Breast epithelium (tissue), 4 donors: ENCODE data around the gene DPM1. TPM values are rescaled to one million over a fixed set of nuclear protein-coding genes. Genes with fewer than 3 reads are reported as not detected.
A peak's percentile ranks its signal among the peaks of the same experiment; 100 is the strongest.

Experiments
- DNase-seq, 2 donors: peaks; one replicate each; pipeline ENCODE4 v3.0.0-alpha.2; 2019; ENCODE audit warnings: low spot score in 2 of 2
- H3K27ac ChIP-seq, 2 donors: fragments of 200-600 bp; sonication (generic) in 1 of 2; one replicate each; pipeline ENCODE4 v1.5.1; 2016 to 2019; ENCODE audit warnings: mild to moderate bottlenecking in 1 of 2
- H3K27me3 ChIP-seq, 2 donors: fragments of 200-600 bp; sonication (generic) in 1 of 2; one replicate each; pipeline versions ENCODE4 v1.5.1 to v1.6.0; 2017 to 2019; ENCODE audit warnings: control low read depth in 1 of 2, mild to moderate bottlenecking in 1 of 2
- H3K36me3 ChIP-seq: fragments of 200-600 bp; one replicate; pipeline ENCODE4 v1.5.1; 2019
- H3K4me1 ChIP-seq, 2 donors: fragments of 200-600 bp; sonication (generic); one replicate each; pipeline ENCODE4 v1.5.1; 2016 to 2019; ENCODE audit warnings: control low read depth in 1 of 2
- H3K4me3 ChIP-seq, 3 donors: fragments of 200-600 bp; sonication (generic); 1 replicate in 2 of 3; 2 replicates in 1 of 3; pipeline ENCODE4 v1.5.1; 2016 to 2019; ENCODE audit warnings: mild to moderate bottlenecking in 3 of 3, moderate library complexity in 2 of 3
- H3K9me3 ChIP-seq, 2 donors: fragments of 200-600 bp; sonication (generic) in 1 of 2; one replicate each; pipeline ENCODE4 v1.5.1; 2016 to 2019; ENCODE audit warnings: control low read depth in 1 of 2
- CTCF ChIP-seq, 3 donors: fragments of 450-650 bp; IDR thresholded peaks; one replicate each; pipeline ENCODE4 v1.5.1; 2016 to 2017; ENCODE audit warnings: antibody characterized with exemption in 3 of 3, mild to moderate bottlenecking in 3 of 3, moderate library complexity in 3 of 3
- POLR2A ChIP-seq: fragments of 450-650 bp; IDR thresholded peaks from one replicate; pipeline ENCODE4 v1.6.1; 2016; ENCODE audit warnings: antibody characterized with exemption, mild to moderate bottlenecking, moderate library complexity
- POLR2AphosphoS5 ChIP-seq, 3 donors: sonication (generic); formaldehyde crosslinking; IDR thresholded peaks; one replicate each; pipeline ENCODE4 v1.6.1; 2017; ENCODE audit warnings: antibody characterized with exemption in 3 of 3
- intact Hi-C: fragments of 100-400 bp; cut with DNase I; formaldehyde crosslinking; loops from one replicate; pipeline ENCODE4 v1.15.1; 2023; ENCODE audit warnings: low total_unique reads
- total RNA-seq, 3 donors: library from RNA; depleted of rRNA; stranded (reverse); fragments of >200 nt; gene quantifications; one replicate each; pipeline ENCODE4 v1.1.0, GENCODE V29; 2016

DPM1 gene
- total RNA-seq, 3 donors from 2014 or later, result 43.4 to 61.2 (median 53.4) TPM

- intact Hi-C loops, result loop anchor here (10.0 kb wide), 1 partner anchor 217 kb away; no protein-coding TSS in a partner anchor
- Histone ChIP-seq H3K4me1 (no peaks in the 10 kb centered on the region), H3K27ac (no peak overlapping the region), H3K27me3 (peaks cover 0 to 5% of the 10 kb centered on the region in 2 donors), H3K36me3 (no peaks in the 10 kb centered on the region), H3K4me3 (no peak overlapping the region), H3K9me3 (no peaks in the 10 kb centered on the region)
- peak; percentile 61 to 73 for DNase-seq
- TF ChIP-seq POLR2A, result no peak
- TF ChIP-seq CTCF (IDR thresholded peaks at IDR 0.05), result peak; percentile 93 to 96 (median 94)
- no peak for TF ChIP-seq POLR2AphosphoS5 (IDR thresholded peaks at IDR 0.05)
Observed at GRCh38 chr20:50987493-50988210, 29.3 kb upstream of the DPM1 start.

GRCh38 chr20:50983321-50983720 lies 25.0 kb upstream of the DPM1 start:
- TF ChIP-seq POLR2AphosphoS5 (IDR thresholded peaks at IDR 0.05) (no peak), CTCF (IDR thresholded peaks at IDR 0.05) (no peak), POLR2A (no peak)
- DNase-seq, result no peak
- Histone ChIP-seq H3K36me3 (no peaks in the 10 kb centered on the region), H3K27ac (no peak overlapping the region), H3K4me1 (no peaks in the 10 kb centered on the region), H3K9me3 (no peaks in the 10 kb centered on the region), H3K27me3 (peaks cover 0 to under 1% of the 10 kb centered on the region in 2 donors), H3K4me3 (no peak overlapping the region)
- intact Hi-C loops, result loop anchor here (5.0 to 10.0 kb wide), 2 partner anchors 221 to 324 kb away; no protein-coding TSS in a partner anchor

DNA sequence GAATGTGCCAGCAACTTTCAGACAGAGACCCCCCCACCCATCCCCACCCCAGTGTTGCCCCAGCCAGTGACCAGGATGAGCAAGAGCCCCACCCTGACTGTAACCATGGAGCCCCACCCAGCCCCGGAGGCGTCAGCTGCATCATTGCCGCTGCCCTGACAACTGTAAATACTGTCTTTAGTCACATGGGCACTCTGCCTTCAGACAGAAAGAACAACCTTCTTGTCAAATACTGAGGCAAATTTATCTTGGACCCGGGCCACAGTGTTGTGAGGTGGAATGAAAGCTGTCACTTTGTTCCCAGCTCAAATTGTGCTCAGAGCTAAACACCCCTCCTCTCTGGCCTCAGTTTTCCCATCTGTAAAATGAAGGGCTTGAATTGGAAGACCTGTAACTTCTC lies 24.0 kb upstream of the DPM1 start:
- DNase-seq, result peak; percentile 57 to 86
- H3K9me3 ChIP-seq, result no peaks in the 10 kb centered on the region
- intact Hi-C loops, result loop anchor here (5.0 to 10.0 kb wide), 2 partner anchors 222 to 325 kb away; no protein-coding TSS in a partner anchor
- peaks cover 0 to 4% of the 10 kb centered on the region in 2 donors for H3K27me3 ChIP-seq
- H3K27ac ChIP-seq, result no peak overlapping the region
- TF ChIP-seq POLR2AphosphoS5 (IDR thresholded peaks at IDR 0.05) (no peak), POLR2A (no peak)
- no peaks in the 10 kb centered on the region for H3K36me3 ChIP-seq
- no peaks in the 10 kb centered on the region for H3K4me1 ChIP-seq
- no peak overlapping the region for H3K4me3 ChIP-seq

GRCh38 chr20:50981714-50982048 lies 23.3 kb upstream of the DPM1 start:
- H3K4me3 ChIP-seq, result no peak overlapping the region
- no peaks in the 10 kb centered on the region for H3K9me3 ChIP-seq
- TF ChIP-seq POLR2A (no peak), POLR2AphosphoS5 (IDR thresholded peaks at IDR 0.05) (no peak), CTCF (IDR thresholded peaks at IDR 0.05) (no peak)
- H3K27me3 ChIP-seq, result peaks cover 0 to 4% of the 10 kb centered on the region in 2 donors
- intact Hi-C loops, result loop anchor here (5.0 to 10.0 kb wide), 2 partner anchors 223 to 326 kb away; no protein-coding TSS in a partner anchor
- DNase-seq, result no peak
- no peak overlapping the region for H3K27ac ChIP-seq
- H3K36me3 ChIP-seq, result no peaks in the 10 kb centered on the region
- no peaks in the 10 kb centered on the region for H3K4me1 ChIP-seq

- no peak overlapping the region for H3K27ac ChIP-seq
- intact Hi-C loops, result loop anchor here (5.0 to 10.0 kb wide), 2 partner anchors 224 to 326 kb away; no protein-coding TSS in a partner anchor
- H3K4me3 ChIP-seq, result no peak overlapping the region
- TF ChIP-seq POLR2AphosphoS5 (IDR thresholded peaks at IDR 0.05), result no peak
- no peak for TF ChIP-seq POLR2A
- peak; percentile 57 to 66 (median 65) for TF ChIP-seq CTCF (IDR thresholded peaks at IDR 0.05)
- H3K9me3 ChIP-seq, result no peaks in the 10 kb centered on the region
- DNase-seq, result no peak
- no peaks in the 10 kb centered on the region for H3K36me3 ChIP-seq
- peaks cover 0 to 4% of the 10 kb centered on the region in 2 donors for H3K27me3 ChIP-seq
- H3K4me1 ChIP-seq, result no peaks in the 10 kb centered on the region
Observed at GRCh38 chr20:50980851-50981713, 22.8 kb upstream of the DPM1 start.
